DOHH2 (cell line): ENCODE results near the gene PHAX.

Experiments
- H3F3A ChIP-seq: fragments of 200-600 bp; sonication (generic), shearing (Covaris generic); 2 replicates; pipeline ENCODE4 v1.6.0; 2016; ENCODE audit warnings: antibody characterized with exemption, mild to moderate bottlenecking; ENCODE audit not compliant: control insufficient read depth, insufficient read depth
- H3K27ac ChIP-seq: fragments of 200-600 bp; sonication (generic); 2 replicates; pipeline ENCODE4 v1.5.1; 2014; ENCODE audit warnings: low read depth, mild to moderate bottlenecking, low read length, moderate library complexity
- H3K27me3 ChIP-seq: fragments of 200-600 bp; sonication (generic); 2 replicates; pipeline ENCODE4 v1.6.1; 2014; ENCODE audit warnings: mild to moderate bottlenecking, low read length, mixed read lengths; ENCODE audit not compliant: control insufficient read depth
- H3K36me3 ChIP-seq: fragments of 200-600 bp; sonication (generic); 2 replicates; pipeline ENCODE4 v1.6.1; 2014; ENCODE audit warnings: mild to moderate bottlenecking, low read length, moderate library complexity, mixed read lengths; ENCODE audit not compliant: control insufficient read depth
- H3K4me1 ChIP-seq: fragments of 200-600 bp; sonication (generic); 2 replicates; pipeline ENCODE4 v1.6.1; 2014; ENCODE audit warnings: mild to moderate bottlenecking, low read length, mixed read lengths; ENCODE audit not compliant: control insufficient read depth
- H3K4me2 ChIP-seq: fragments of 200-600 bp; sonication (generic); 2 replicates; pipeline ENCODE4 v1.6.0; 2014; ENCODE audit warnings: mild to moderate bottlenecking, low read length, moderate library complexity
- H3K4me3 ChIP-seq: fragments of 200-600 bp; sonication (generic); 2 replicates; pipeline ENCODE4 v1.5.1; 2014; ENCODE audit warnings: mild to moderate bottlenecking, low read length, mixed read lengths
- H3K79me2 ChIP-seq: fragments of 200-600 bp; sonication (generic); 2 replicates; pipeline ENCODE4 v1.6.1; 2014; ENCODE audit warnings: mild to moderate bottlenecking, low read length, mixed read lengths; ENCODE audit not compliant: control insufficient read depth
- H3K9me2 ChIP-seq: fragments of 200-600 bp; sonication (generic); replicated peaks from 2 replicates; pipeline ENCODE4 v1.6.1; 2014; ENCODE audit warnings: mild to moderate bottlenecking, low read length, mixed read lengths; ENCODE audit not compliant: control insufficient read depth
- H3K9me3 ChIP-seq: fragments of 200-600 bp; sonication (generic); 2 replicates; pipeline ENCODE4 v1.6.1; 2014; ENCODE audit warnings: antibody characterized with exemption, low read length, mixed read lengths; ENCODE audit not compliant: control insufficient read depth, insufficient read depth
- H4K20me1 ChIP-seq: fragments of 200-600 bp; sonication (generic); 2 replicates; pipeline ENCODE4 v1.6.0; 2014; ENCODE audit warnings: low read depth, mild to moderate bottlenecking, antibody characterized with exemption, low read length, moderate library complexity; ENCODE audit not compliant: control insufficient read depth, insufficient read depth
- CTCF ChIP-seq: fragments of 200-600 bp; sonication (generic); IDR thresholded peaks from one replicate; pipeline ENCODE4 v1.5.1; 2014; ENCODE audit warnings: antibody characterized with exemption, mild to moderate bottlenecking, low read depth, low read length; ENCODE audit not compliant: poor library complexity, severe bottlenecking
- EZH2phosphoT487 ChIP-seq: fragments of 200-600 bp; sonication (generic); IDR thresholded peaks from 2 replicates; pipeline ENCODE4 v1.6.1; 2017; ENCODE audit warnings: borderline replicate concordance, mild to moderate bottlenecking, antibody characterized with exemption, low read length, moderate library complexity, mixed read lengths

Gene PHAX

GRCh38 chr5:126576974-126577373 is 23.8 kb upstream of the PHAX start:
- H3K4me1 ChIP-seq: no peaks in the 10 kb centered on the region
- no peak overlapping the region for H3K4me2 ChIP-seq
- H4K20me1 ChIP-seq: no peaks in the 10 kb centered on the region
- H3K9me3 ChIP-seq: no peaks in the 10 kb centered on the region
- H3K36me3 ChIP-seq: no peaks in the 10 kb centered on the region
- no peaks in the 10 kb centered on the region for H3K27me3 ChIP-seq
- TF ChIP-seq CTCF (no peak), EZH2phosphoT487 (no peak)
- H3K79me2 ChIP-seq: no peaks in the 10 kb centered on the region
- H3K27ac ChIP-seq: no peak overlapping the region
- H3F3A ChIP-seq: no peaks in the 10 kb centered on the region
- H3K4me3 ChIP-seq: no peak overlapping the region
- no peaks in the 10 kb centered on the region for H3K9me2 ChIP-seq

GRCh38 chr5:126577415-126577814 is 23.3 kb upstream of the PHAX start:
- H3K4me1 ChIP-seq: no peaks in the 10 kb centered on the region
- H3K9me3 ChIP-seq: no peaks in the 10 kb centered on the region
- H3K4me3 ChIP-seq: no peak overlapping the region
- no peaks in the 10 kb centered on the region for H4K20me1 ChIP-seq
- H3K4me2 ChIP-seq: no peak overlapping the region
- no peaks in the 10 kb centered on the region for H3F3A ChIP-seq
- H3K79me2 ChIP-seq: no peaks in the 10 kb centered on the region
- H3K27ac ChIP-seq: no peak overlapping the region
- no peaks in the 10 kb centered on the region for H3K36me3 ChIP-seq
- TF ChIP-seq EZH2phosphoT487 (no peak), CTCF (no peak)
- no peaks in the 10 kb centered on the region for H3K27me3 ChIP-seq
- H3K9me2 ChIP-seq: no peaks in the 10 kb centered on the region

- TF ChIP-seq EZH2phosphoT487 (no peak), CTCF (no peak)
- Histone ChIP-seq H3K79me2 (no peaks in the 10 kb centered on the region), H3K36me3 (no peaks in the 10 kb centered on the region), H3K4me2 (no peak overlapping the region), H3K9me2 (no peaks in the 10 kb centered on the region), H3K27me3 (no peaks in the 10 kb centered on the region), H3K4me3 (no peak overlapping the region), H3K27ac (no peak overlapping the region), H3K9me3 (no peaks in the 10 kb centered on the region), H3F3A (no peaks in the 10 kb centered on the region), H3K4me1 (no peaks in the 10 kb centered on the region), H4K20me1 (no peaks in the 10 kb centered on the region)
Observed at GRCh38 chr5:126579716-126580115, 21.0 kb upstream of the PHAX start.

GRCh38 chr5:126583761-126584160 is 17.0 kb upstream of the PHAX start:
- Histone ChIP-seq H4K20me1 (no peaks in the 10 kb centered on the region), H3K9me2 (no peaks in the 10 kb centered on the region), H3F3A (no peaks in the 10 kb centered on the region), H3K4me3 (no peak overlapping the region), H3K27ac (no peak overlapping the region), H3K36me3 (no peaks in the 10 kb centered on the region), H3K4me2 (no peak overlapping the region), H3K4me1 (no peaks in the 10 kb centered on the region), H3K9me3 (no peaks in the 10 kb centered on the region), H3K79me2 (no peaks in the 10 kb centered on the region), H3K27me3 (no peaks in the 10 kb centered on the region)
- no peak for TF ChIP-seq CTCF
- TF ChIP-seq EZH2phosphoT487: no peak
